Measurements from ENCODE around the gene PARD3.

DNA sequence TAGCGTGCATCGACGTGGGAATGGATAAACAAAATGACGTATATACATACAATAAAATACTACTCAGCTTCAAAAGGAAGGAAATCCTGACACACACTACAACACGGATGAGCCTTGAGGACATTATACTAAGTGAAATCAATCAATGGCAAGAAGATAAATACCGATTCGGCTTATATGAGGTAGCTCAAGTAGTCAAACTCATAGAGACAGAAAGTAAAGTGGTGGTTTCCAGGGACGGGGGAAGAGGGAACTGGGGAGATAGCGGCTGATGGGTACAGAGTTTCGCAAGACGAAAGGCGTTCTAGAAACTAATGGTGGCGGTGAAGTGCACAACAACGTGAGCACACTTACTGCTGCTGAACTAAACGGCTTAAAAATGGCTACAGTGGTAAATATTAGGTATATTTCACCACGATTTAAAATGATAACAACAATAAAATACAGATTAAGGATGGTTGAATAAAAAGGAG is 516.7 kb downstream of the PARD3 start:
- TF ChIP-seq CTCF (IDR thresholded peaks at IDR 0.05), result no peak
- TF ChIP-seq POLR2A (IDR thresholded peaks at IDR 0.05), result no peak
